HG02981 (cell line): ENCODE measurements around the gene SOD1.
"Not testable (repeated sequence)": the region's sequence is repeated elsewhere in the genome, so short reads cannot be mapped to it uniquely, and the experiment has no call there.

Source experiments
- ATAC-seq: cut with Tn5 transposase; IDR thresholded peaks from one replicate; pipeline ENCODE4 v1.9.1; 2021; ENCODE audit warnings: mild to moderate bottlenecking, moderate library complexity; ENCODE audit not compliant: unreplicated experiment

SOD1 gene

DNA sequence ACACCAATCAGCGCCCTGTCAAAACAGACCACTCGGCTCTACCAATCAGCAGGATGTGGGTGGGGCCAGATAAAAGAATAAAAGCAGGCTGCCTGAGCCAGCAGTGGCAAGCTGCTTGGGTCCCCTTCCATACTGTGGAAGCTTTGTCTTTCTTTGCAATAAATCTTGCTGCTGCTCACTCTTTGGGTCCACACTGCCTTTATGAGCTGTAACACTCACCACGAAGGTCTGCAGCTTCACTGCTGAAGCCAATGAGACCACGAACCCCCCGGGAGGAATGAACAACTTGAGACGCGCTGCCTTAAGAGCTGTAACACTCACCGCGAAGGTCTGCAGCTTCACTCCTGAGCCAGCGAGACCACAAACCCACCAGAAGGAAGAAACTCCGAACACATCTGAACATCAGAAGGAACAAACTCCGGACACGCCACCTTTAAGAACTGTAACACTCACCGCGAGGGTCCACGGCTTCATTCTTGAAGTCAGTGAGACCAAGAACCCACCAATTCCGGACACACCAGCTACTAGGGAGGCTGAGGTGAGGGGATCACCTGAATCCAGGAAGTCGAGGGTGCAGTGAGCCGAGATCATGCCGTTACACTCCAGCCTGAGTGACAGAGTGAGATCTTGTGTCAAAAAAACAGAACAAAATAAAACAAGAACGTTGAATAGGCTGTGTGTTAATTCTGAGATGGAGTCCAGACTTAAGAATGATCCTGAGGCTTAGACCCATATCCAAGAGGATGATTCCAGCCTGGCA, 4.5 kb upstream of the SOD1 start:
- ATAC-seq = not testable (repeated sequence)

DNA sequence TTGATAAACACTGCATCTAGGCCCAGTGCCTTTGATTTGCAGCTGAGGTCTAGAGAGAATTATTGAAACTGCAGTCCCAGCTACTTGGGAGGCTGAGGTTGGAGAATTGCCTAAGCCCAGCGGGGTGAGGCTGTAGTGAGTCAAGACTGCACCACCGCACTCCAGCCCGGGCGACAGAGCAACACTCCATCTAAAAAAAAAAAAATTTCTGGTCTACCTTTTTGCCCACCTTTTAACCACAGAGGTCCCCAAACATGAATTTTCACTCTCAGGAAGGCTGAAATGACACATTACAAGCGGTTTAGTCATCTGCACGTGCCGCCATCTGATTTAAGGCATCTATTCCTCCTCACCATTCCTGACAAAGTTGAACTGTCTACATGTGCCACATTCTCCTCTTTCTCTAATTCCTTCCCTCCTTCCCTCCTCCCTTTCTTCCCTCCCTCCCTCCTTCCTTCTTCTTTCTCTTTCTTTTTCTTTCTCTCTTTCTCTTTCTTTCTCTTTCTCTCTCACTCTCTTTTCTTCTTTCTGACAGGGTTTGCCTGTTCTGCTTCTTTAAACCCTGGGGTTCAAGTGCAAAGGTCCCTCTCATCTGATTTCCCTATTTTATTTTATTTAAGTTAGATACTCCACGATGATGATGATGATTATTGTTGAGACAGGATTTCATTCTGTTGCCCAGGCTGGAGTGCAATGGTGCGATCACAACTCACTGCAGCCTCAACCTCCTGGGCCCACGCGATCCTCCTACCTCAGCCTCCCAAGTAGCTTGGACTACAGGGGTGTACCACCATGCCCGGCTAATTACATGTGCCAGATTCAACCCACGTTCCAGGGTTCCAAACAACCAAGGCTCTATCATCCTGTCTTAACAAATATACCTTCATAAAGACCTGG, 3.0 kb upstream of the SOD1 start:
- no peak for ATAC-seq

DNA sequence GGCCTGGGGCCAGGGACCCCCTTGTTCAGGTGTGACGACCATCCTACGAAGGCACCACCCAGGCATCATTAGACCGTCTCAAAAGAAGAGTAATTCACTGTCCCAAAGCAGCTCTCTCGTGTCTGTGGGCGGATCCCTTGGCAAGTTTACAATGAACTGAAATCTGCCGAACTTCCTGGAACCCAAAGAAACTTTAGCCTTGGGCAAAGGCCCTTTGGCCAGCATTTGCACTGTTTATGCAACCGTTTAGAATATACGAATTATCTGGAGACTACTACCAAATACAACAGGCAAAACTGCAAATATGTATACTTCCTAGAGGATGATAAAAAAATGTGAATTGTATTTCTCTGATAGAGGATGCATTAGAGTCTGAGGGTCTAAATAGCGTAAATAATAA, 1.4 kb upstream of the SOD1 start:
- ATAC-seq = no peak

DNA sequence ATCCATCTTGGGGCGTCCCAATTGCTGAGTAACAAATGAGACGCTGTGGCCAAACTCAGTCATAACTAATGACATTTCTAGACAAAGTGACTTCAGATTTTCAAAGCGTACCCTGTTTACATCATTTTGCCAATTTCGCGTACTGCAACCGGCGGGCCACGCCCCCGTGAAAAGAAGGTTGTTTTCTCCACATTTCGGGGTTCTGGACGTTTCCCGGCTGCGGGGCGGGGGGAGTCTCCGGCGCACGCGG, 282 bp upstream of the SOD1 start:
- peak; percentile 32 for ATAC-seq

DNA sequence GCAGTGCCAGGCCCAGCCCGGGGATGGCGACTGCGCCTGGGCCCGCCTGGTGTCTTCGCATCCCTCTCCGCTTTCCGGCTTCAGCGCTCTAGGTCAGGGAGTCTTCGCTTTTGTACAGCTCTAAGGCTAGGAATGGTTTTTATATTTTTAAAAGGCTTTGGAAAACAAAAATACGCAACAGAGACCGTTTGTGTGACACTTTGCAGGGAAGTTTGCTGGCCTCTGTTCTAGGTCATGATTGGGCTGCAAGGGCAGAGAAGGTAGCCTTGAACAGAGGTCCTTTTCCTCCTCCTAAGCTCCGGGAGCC, 719 bp downstream of the SOD1 start:
- ATAC-seq = peak; percentile 22

DNA sequence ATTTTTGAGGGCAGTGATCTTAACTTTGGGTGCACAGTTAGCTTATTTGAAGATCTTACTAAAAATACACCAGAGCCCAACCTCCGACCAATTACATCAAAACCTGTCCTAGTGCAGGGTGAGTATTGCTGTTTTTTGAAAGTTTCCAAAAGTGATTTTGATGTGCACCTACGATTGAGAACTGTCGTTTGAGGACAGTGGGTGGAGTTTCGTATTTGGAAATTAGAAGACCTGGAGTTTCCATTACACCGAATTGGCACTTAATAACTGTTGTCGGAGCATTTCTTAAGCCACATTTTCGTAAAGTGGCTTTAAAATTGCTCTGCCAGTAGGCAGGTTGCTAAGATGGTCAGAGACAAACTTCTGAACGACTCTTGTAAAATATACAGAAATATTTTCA, 1.1 kb downstream of the SOD1 start:
- ATAC-seq = no peak

DNA sequence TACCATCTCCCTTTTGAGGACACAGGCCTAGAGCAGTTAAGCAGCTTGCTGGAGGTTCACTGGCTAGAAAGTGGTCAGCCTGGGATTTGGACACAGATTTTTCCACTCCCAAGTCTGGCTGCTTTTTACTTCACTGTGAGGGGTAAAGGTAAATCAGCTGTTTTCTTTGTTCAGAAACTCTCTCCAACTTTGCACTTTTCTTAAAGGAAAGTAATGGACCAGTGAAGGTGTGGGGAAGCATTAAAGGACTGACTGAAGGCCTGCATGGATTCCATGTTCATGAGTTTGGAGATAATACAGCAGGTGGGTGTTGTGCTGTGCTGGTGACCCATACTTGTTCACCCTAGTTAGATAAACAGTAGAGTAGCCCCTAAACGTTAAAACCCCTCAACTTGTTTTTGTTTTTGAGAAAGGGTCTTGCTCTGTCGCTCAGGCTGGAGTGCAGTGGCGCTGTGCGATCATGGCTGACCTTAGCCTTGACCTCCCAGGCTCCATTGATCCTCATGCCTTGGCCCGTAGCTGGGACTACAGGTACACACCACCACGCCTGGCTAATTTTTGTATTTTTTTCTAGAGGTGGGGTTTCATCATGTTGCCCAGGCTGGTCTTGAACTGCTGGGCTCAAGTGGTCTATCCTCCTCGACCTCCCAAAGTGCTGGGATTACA, 4.2 kb downstream of the SOD1 start:
- ATAC-seq = no peak

DNA sequence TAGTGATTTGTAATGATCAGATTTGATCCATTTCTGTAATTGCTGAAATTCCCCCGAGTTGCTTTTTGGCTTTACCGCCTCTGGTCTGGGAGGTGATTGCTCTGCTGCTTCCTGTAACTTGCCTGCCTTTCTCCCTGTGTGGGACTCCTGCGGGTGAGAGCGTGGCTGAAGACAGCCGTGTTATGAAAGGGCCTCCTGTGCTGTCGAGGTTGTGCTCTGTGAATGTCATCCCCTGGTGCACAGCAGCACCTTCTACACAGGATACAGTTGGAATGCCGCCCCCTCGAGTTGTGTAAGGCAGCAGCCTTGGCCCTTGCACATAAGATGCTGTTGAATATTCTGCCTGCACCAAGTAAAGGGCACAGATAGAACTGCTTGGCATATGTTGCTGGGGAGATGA, 5.9 kb downstream of the SOD1 start:
- ATAC-seq = no peak

DNA sequence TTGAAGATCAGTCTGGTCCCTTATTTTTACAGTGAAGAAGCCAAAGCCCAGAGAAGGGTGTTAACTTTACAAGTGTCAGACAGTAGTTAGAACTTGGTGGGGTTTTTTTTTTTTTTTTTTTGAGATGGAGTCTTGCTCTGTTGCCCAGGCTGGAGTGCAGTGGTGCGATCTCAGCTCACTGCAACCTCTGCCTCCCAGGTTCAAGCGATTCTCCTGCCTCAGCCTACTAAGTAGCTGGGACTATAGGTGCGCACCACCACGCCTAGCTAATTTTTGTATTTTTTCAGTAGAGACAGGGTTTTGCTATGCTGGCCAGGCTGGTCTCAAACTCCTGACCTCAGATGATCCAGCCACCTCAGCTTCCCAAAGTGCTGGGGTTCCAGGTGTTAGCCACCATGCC, 6.4 kb downstream of the SOD1 start:
- ATAC-seq = not testable (repeated sequence)

DNA sequence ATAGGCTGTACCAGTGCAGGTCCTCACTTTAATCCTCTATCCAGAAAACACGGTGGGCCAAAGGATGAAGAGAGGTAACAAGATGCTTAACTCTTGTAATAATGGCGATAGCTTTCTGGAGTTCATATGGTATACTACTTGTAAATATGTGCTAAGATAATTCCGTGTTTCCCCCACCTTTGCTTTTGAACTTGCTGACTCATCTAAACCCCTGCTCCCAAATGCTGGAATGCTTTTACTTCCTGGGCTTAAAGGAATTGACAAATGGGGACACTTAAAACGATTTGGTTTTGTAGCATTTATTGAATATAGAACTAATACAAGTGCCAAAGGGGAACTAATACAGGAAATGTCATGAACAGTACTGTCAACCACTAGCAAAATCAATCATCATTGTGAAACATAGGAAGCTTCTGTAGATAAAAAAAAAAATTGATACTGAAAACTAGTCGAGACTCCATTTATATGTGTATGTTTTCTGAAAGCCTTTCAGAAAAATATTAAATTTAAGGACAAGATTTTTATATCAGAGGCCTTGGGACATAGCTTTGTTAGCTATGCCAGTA, 7.0 kb downstream of the SOD1 start:
- ATAC-seq = no peak

DNA sequence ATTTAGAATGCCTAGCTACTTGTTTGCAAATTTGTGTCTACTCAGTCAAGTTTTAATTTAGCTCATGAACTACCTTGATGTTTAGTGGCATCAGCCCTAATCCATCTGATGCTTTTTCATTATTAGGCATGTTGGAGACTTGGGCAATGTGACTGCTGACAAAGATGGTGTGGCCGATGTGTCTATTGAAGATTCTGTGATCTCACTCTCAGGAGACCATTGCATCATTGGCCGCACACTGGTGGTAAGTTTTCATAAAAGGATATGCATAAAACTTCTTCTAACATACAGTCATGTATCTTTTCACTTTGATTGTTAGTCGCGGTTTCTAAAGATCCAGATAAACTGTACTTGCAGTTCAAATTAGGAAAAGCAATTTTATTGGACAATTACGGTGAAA, 7.6 kb downstream of the SOD1 start:
- no peak for ATAC-seq

DNA sequence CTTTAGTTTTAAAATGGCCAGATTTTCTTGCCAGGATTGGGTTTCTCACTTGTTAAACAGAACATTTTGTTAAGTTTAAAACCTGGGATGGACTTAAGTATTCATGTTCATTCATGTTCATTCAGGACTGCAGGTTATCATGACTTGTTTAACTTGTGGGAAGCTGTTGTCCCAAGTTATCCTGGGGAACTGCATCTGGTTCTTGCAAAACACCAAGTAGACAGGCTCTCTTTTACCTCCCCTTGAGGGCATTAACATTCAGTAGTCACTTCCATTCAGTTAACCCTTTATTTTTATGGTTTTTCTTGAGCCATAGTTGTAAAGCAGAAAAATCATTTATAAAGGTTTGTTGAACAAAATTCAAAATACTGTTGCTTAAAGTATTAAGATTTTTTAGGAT, 8.1 kb downstream of the SOD1 start:
- no peak for ATAC-seq

DNA sequence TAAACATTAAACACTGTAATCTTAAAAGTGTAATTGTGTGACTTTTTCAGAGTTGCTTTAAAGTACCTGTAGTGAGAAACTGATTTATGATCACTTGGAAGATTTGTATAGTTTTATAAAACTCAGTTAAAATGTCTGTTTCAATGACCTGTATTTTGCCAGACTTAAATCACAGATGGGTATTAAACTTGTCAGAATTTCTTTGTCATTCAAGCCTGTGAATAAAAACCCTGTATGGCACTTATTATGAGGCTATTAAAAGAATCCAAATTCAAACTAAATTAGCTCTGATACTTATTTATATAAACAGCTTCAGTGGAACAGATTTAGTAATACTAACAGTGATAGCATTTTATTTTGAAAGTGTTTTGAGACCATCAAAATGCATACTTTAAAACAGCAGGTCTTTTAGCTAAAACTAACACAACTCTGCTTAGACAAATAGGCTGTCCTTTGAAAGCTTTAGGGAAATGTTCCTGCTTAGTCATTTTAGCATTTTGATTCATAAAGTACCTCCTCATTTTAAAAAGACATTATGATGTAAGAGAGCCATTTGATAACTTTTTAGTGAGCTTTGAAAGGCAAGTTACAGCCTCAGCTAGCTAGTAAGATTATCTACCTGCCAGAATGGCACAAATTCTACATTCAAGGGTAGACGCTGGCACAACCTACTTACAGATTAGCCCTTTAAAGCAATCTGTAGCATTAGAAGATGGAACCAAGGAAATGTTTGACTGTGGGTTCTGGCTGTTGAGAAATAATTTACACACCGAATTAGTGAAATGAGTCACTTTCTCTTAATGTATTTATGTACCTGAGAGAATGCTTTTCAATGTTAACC, 9.4 kb downstream of the SOD1 start:
- peak; percentile 59 for ATAC-seq

DNA sequence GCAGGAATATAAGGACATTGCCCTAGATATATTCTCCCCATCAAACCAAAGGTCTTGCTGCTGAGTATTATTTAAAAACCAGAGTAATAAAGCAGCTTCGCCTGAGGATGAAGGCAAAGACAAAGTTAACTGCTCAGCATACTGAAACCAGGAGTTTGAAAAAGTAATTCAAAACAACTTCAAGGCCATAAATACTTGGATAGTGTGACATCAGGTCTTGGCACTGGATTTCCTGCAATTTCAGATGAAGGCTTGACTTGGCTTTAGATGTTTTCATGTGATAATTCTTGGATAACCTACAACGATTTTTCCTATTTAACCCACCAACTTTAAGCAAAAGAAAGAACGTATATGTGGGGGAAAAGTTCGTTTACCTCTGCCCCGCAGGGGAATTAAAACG, 10.6 kb downstream of the SOD1 start:
- no peak for ATAC-seq

DNA sequence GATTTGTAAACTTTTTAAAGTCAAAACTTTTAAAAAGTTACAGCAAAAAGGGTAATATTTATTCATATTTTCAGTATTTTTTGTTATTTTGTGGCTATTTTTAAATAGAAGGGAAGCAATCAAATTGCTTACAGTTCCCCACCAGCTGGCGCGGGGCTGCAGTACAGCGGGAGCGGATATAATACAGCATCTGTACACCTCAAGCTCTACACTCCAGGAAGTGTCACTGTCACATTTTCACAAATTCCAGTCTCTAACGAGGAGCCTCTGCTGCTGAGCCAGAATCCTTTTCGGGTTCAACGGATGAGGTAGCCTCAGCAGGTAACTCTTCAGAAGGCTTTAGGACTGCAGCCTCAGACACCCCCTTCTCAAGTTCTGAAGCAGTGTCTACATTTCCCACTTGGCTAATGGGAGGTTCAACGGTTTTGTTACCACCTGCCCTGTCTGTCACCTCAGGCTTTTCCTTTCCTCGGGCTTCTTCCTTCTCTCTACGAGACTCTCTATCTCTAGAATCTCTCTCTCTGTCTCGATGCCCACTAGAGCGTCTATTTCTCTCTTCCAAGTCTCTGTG, 11.7 kb downstream of the SOD1 start:
- ATAC-seq = no peak

DNA sequence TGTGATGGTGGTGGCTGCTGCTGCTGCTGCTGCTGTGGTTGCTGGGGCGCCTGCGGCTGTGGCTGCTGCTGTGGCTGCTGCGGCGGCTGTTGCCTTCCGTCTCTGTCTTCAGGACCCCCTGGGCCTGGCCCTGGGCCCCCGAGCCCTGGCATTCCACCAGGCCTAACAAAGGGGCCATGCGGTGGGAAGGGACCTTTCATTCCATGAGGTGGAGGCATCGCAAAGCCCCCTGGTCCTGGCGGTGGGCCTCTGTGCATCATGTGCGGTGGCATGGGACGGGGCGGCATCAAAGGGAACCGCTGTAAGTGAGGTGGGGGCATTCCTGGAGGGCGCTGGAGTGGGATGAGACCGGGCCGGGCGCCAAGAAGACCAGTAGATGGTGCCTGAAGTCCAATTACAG, 12.4 kb downstream of the SOD1 start:
- no peak for ATAC-seq

DNA sequence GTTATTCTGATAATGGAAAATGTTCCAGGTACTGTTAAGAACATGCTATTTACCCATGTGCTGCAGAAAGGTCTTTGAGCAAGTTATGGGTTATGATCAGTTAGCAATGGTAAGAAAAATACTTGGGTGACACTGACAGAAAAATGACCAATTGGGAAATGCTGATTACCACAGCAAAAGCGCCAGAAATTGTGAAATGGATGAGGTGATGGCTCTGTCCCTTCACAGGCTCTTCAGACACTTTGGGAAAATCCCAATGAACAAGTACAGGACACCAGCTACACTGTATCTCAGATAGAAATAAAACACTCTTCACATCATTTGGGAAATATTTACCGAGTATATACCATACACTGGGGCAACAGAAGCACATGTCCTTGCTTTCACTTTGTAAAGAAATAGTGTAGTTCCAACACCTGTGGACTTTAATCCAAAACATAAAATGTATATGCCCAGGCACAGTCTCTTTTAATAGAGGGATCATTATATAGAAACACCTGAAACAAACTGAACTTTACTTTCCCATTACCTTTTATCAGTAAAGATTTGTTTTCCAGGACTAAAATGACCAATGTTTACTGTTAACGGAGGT, 13.9 kb downstream of the SOD1 start:
- no peak for ATAC-seq

DNA sequence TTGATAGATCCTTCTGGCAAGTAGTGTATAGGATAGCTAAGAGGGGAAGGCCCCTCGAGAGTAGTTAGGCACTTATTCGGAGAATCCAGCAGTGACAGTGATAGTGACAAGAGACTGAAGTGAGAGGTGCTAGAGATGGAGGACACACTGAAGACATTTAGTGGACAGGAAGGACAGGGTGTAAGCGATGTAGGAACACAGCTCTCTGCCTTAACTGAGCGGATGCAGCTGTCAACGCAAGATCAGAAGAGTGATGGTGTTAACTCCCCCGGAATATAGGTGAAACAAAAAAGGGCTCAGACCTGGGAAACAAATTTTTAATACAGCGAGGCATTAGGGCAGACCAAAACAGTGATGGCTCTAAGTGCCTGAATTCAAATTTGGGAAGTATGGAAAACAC, 15.8 kb downstream of the SOD1 start:
- ATAC-seq = no peak

DNA sequence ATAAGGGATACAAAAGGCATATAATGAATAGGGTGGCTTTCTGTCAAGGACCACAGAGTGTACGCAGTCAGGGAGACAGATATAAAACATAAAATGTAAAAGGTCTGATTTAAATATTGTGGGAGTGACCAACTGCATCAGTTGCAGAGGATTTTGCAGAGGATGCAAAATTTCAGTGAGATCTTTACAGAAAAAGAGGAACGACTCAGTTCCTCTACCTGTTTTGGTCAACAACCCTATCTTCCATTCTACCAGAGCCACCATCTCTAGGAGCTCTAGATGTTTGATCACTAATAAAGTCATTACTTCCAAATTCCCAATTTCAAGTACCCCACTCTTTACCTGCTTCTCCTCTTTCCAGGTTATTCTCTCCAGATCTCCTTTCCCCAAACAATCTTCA, 16.5 kb downstream of the SOD1 start:
- ATAC-seq = no peak

DNA sequence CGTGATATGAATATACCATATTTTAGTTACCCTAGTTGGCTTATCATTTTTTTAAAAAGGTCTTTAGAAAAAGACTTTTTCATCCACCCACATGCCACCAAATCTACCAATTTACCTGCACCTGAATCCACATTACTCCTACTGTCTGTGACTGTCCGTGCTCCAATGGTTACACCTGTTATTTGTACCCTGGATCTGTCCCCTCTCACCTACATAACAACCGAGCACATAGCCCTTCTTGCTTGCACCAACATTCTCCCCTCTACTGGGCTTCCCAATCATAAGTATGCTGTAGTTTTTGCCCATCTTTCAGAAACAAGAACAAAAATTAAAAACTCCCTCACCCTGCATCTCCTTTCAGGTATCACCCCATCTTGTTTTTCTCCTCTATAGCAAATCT, 17.6 kb downstream of the SOD1 start:
- no peak for ATAC-seq
